Measurements from ENCODE around the gene SIAH2.

DNA sequence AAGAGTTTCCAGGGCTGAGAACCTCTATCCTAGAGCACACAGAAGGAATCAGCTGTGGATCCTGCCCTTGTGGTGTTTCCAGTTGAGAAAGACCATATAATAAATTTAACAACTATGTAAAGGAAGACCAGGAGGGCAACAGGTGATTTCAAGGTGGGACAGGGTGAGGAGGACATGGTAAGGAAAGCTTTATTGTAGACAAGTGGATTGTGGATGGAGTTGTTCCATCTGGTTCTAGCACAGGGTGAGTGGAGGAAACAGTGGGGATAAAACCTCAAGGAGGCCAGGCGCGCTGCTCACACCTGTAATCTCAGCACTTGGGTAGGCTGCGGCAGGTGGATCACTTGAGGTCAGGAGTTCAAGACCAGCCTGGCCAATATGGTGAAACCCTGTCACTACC is 17.1 kb downstream of the SIAH2 start:
- TF ChIP-seq POLR2AphosphoS5 (IDR thresholded peaks at IDR 0.05; ENCODE audit: low read depth, low read length) (no peak), SMC3 (IDR thresholded peaks at IDR 0.05; ENCODE audit: low read depth, low read length) (no peak), EP300 (IDR thresholded peaks at IDR 0.05; ENCODE audit: borderline replicate concordance in 1 of 2, low read depth in 1 of 2, low read length in 1 of 2) (no peak), RCOR1 (IDR thresholded peaks at IDR 0.05; ENCODE audit: low read length) (no peak), FOSL2 (IDR thresholded peaks at IDR 0.05; ENCODE audit: borderline replicate concordance, low read depth) (no peak)
- TF ChIP-seq, protein P1, sequence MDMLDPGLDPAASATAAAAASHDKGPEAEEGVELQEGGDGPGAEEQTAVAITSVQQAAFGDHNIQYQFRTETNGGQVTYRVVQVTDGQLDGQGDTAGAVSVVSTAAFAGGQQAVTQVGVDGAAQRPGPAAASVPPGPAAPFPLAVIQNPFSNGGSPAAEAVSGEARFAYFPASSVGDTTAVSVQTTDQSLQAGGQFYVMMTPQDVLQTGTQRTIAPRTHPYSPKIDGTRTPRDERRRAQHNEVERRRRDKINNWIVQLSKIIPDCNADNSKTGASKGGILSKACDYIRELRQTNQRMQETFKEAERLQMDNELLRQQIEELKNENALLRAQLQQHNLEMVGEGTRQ (IDR thresholded peaks at IDR 0.05; ENCODE audit: borderline replicate concordance, low read depth, low read length), result no peak
- TF ChIP-seq, protein P2, sequence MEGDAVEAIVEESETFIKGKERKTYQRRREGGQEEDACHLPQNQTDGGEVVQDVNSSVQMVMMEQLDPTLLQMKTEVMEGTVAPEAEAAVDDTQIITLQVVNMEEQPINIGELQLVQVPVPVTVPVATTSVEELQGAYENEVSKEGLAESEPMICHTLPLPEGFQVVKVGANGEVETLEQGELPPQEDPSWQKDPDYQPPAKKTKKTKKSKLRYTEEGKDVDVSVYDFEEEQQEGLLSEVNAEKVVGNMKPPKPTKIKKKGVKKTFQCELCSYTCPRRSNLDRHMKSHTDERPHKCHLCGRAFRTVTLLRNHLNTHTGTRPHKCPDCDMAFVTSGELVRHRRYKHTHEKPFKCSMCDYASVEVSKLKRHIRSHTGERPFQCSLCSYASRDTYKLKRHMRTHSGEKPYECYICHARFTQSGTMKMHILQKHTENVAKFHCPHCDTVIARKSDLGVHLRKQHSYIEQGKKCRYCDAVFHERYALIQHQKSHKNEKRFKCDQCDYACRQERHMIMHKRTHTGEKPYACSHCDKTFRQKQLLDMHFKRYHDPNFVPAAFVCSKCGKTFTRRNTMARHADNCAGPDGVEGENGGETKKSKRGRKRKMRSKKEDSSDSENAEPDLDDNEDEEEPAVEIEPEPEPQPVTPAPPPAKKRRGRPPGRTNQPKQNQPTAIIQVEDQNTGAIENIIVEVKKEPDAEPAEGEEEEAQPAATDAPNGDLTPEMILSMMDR (IDR thresholded peaks at IDR 0.05), result no peak
- TF ChIP-seq, protein P3, sequence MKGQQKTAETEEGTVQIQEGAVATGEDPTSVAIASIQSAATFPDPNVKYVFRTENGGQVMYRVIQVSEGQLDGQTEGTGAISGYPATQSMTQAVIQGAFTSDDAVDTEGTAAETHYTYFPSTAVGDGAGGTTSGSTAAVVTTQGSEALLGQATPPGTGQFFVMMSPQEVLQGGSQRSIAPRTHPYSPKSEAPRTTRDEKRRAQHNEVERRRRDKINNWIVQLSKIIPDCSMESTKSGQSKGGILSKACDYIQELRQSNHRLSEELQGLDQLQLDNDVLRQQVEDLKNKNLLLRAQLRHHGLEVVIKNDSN (IDR thresholded peaks at IDR 0.05; ENCODE audit: borderline replicate concordance, low read depth), result no peak
